LNCaP clone FGC (cell line): Measurements from ENCODE around the gene HBA2.
"Not testable (repeated sequence)": the region's sequence is repeated elsewhere in the genome, so short reads cannot be mapped to it uniquely, and the experiment has no call there.

Experiments used
- DNase-seq: peaks from one replicate; pipeline ENCODE4 v3.0.0-alpha.2; 2011; ENCODE audit warnings: low read depth
- H3K4me3 ChIP-seq: 2 replicates; pipeline ENCODE4 v1.5.1; 2011; ENCODE audit warnings: mild to moderate bottlenecking, low read depth, low read length, control low read depth
- CTCF ChIP-seq: IDR thresholded peaks from 2 replicates; pipeline ENCODE4 v1.5.1; 2012; ENCODE audit warnings: mild to moderate bottlenecking; ENCODE audit not compliant: control insufficient read depth, insufficient read depth; ENCODE audit errors: extremely low read depth

The HBA2 gene

GRCh38 chr16:166375-167121, 6.1 kb upstream of the HBA2 start:
- no peak for TF ChIP-seq CTCF
- DNase-seq, result no peak
- H3K4me3 ChIP-seq, result no peak overlapping the region

GRCh38 chr16:167122-167690, 5.5 kb upstream of the HBA2 start:
- TF ChIP-seq CTCF, result no peak
- no peak for DNase-seq
- no peak overlapping the region for H3K4me3 ChIP-seq

- TF ChIP-seq CTCF, result no peak
- DNase-seq, result no peak
- H3K4me3 ChIP-seq, result no peak overlapping the region
Measured at GRCh38 chr16:168424-168823, 4.3 kb upstream of the HBA2 start.

- no peak for DNase-seq
- no peak for TF ChIP-seq CTCF
- no peak overlapping the region for H3K4me3 ChIP-seq
Measured at GRCh38 chr16:169014-169413, 3.7 kb upstream of the HBA2 start.

GRCh38 chr16:170088-170507, 2.6 kb upstream of the HBA2 start:
- DNase-seq, H3K4me3 ChIP-seq: not testable (repeated sequence)

- no peak for TF ChIP-seq CTCF
- H3K4me3 ChIP-seq, result no peak overlapping the region
- no peak for DNase-seq
Measured at GRCh38 chr16:170788-171187, 1.9 kb upstream of the HBA2 start.

- not testable (repeated sequence) for DNase-seq, H3K4me3 ChIP-seq
Measured at GRCh38 chr16:173211-173854, 657 bp downstream of the HBA2 start.

- DNase-seq, H3K4me3 ChIP-seq: not testable (repeated sequence)
Measured at GRCh38 chr16:173928-174769, 1.5 kb downstream of the HBA2 start.
